ENCODE results near the gene DDX54.

DDX54 gene

GRCh38 chr12:113109872-113110599 lies 75.2 kb downstream of the DDX54 start:
- POLR2A ChIA-PET, result no interaction called here
- TF ChIP-seq ARNT (IDR thresholded peaks at IDR 0.05) (no peak), HDGF (IDR thresholded peaks at IDR 0.05; ENCODE audit: borderline replicate concordance) (no peak), CTBP1 (IDR thresholded peaks at IDR 0.05; ENCODE audit: borderline replicate concordance) (no peak), FOXA1 (IDR thresholded peaks at IDR 0.05) (no peak), ZNF384 (IDR thresholded peaks at IDR 0.05) (no peak), PKNOX1 (IDR thresholded peaks at IDR 0.05) (no peak), NFRKB (IDR thresholded peaks at IDR 0.05) (no peak), SP1 (IDR thresholded peaks at IDR 0.05) (no peak), BHLHE40 (IDR thresholded peaks at IDR 0.05; ENCODE audit: borderline replicate concordance) (no peak), L3MBTL2 (conservative IDR thresholded peaks at IDR 0.05) (no peak), ELF4 (IDR thresholded peaks at IDR 0.05) (no peak), SUZ12 (IDR thresholded peaks at IDR 0.05) (no peak), LEF1 (IDR thresholded peaks at IDR 0.05; ENCODE audit: borderline replicate concordance) (no peak), FOXM1 (IDR thresholded peaks at IDR 0.05; ENCODE audit: borderline replicate concordance) (no peak), TARDBP (IDR thresholded peaks at IDR 0.05) (no peak), FOXK2 (IDR thresholded peaks at IDR 0.05) (no peak)
- CTCF ChIA-PET, result no interaction called here
- no peak for DNase-seq (ENCODE audit: extremely low spot score)

- no peak for DNase-seq (ENCODE audit: extremely low spot score)
- ChIA-PET POLR2A (no interaction called here), CTCF (no interaction called here)
- TF ChIP-seq FOXK2 (IDR thresholded peaks at IDR 0.05), result no peak
- no peak for TF ChIP-seq BHLHE40 (IDR thresholded peaks at IDR 0.05; ENCODE audit: borderline replicate concordance)
- no peak for TF ChIP-seq FOXA1 (IDR thresholded peaks at IDR 0.05)
- no peak for TF ChIP-seq ELF4 (IDR thresholded peaks at IDR 0.05)
- TF ChIP-seq PKNOX1 (IDR thresholded peaks at IDR 0.05), result no peak
- no peak for TF ChIP-seq TARDBP (IDR thresholded peaks at IDR 0.05)
- no peak for TF ChIP-seq FOXM1 (IDR thresholded peaks at IDR 0.05; ENCODE audit: borderline replicate concordance)
- TF ChIP-seq SUZ12 (IDR thresholded peaks at IDR 0.05), result no peak
- no peak for TF ChIP-seq ARNT (IDR thresholded peaks at IDR 0.05)
- no peak for TF ChIP-seq NFRKB (IDR thresholded peaks at IDR 0.05)
- no peak for TF ChIP-seq SP1 (IDR thresholded peaks at IDR 0.05)
- no peak for TF ChIP-seq ZNF384 (IDR thresholded peaks at IDR 0.05)
- no peak for TF ChIP-seq LEF1 (IDR thresholded peaks at IDR 0.05; ENCODE audit: borderline replicate concordance)
Measured at GRCh38 chr12:113109360-113109759, 75.9 kb downstream of the DDX54 start.

- TF ChIP-seq SP1 (IDR thresholded peaks at IDR 0.05), result no peak
- no peak for TF ChIP-seq NFRKB (IDR thresholded peaks at IDR 0.05)
- TF ChIP-seq ZNF384 (IDR thresholded peaks at IDR 0.05), result no peak
- TF ChIP-seq ELF4 (IDR thresholded peaks at IDR 0.05), result no peak
- no peak for TF ChIP-seq L3MBTL2 (conservative IDR thresholded peaks at IDR 0.05)
- TF ChIP-seq TARDBP (IDR thresholded peaks at IDR 0.05), result no peak
- no peak for TF ChIP-seq FOXK2 (IDR thresholded peaks at IDR 0.05)
- no peak for TF ChIP-seq FOXM1 (IDR thresholded peaks at IDR 0.05; ENCODE audit: borderline replicate concordance)
- TF ChIP-seq FOXA1 (IDR thresholded peaks at IDR 0.05), result no peak
- no peak for TF ChIP-seq BHLHE40 (IDR thresholded peaks at IDR 0.05; ENCODE audit: borderline replicate concordance)
- TF ChIP-seq LEF1 (IDR thresholded peaks at IDR 0.05; ENCODE audit: borderline replicate concordance), result no peak
- TF ChIP-seq PKNOX1 (IDR thresholded peaks at IDR 0.05), result no peak
- no peak for TF ChIP-seq CTBP1 (IDR thresholded peaks at IDR 0.05; ENCODE audit: borderline replicate concordance)
- TF ChIP-seq ARNT (IDR thresholded peaks at IDR 0.05), result no peak
- TF ChIP-seq HDGF (IDR thresholded peaks at IDR 0.05; ENCODE audit: borderline replicate concordance), result no peak
- no peak for TF ChIP-seq SUZ12 (IDR thresholded peaks at IDR 0.05)
- ChIA-PET CTCF (interaction anchor here (1.8 kb wide), 1 partner anchor 10 kb away, joined by 4 read pairs; no protein-coding TSS in a partner anchor), POLR2A (no interaction called here)
- DNase-seq (ENCODE audit: extremely low spot score), result no peak
Measured at GRCh38 chr12:113108308-113108707, 77.0 kb downstream of the DDX54 start.
